Activated CD4-positive, alpha-beta T cell treated with anti-CD3 and anti-CD28 coated beads, Interleukin-2, amount 50 U/mL, for 1 hour (primary cell): ENCODE data around the gene MRPL2.
"Not testable (repeated sequence)": the region's sequence is repeated elsewhere in the genome, so short reads cannot be mapped to it uniquely, and the experiment has no call there.

Source experiments
- DNase-seq: peaks from one replicate; pipeline ENCODE4 v3.0.0-alpha.2; 2020

Gene MRPL2

GRCh38 chr6:43081922-43082321, 22.7 kb upstream of the MRPL2 start:
- DNase-seq, result not testable (repeated sequence)

- DNase-seq, result no peak
Measured at GRCh38 chr6:43081043-43081442, 21.8 kb upstream of the MRPL2 start.

- no peak for DNase-seq
Measured at GRCh38 chr6:43078691-43079090, 19.5 kb upstream of the MRPL2 start.

- no peak for DNase-seq
Measured at GRCh38 chr6:43077981-43078511, 18.8 kb upstream of the MRPL2 start.

GRCh38 chr6:43077333-43077809, 18.1 kb upstream of the MRPL2 start:
- DNase-seq, result no peak

GRCh38 chr6:43076464-43077332, 17.5 kb upstream of the MRPL2 start:
- no peak for DNase-seq

- DNase-seq, result no peak
Measured at GRCh38 chr6:43075670-43076463, 16.6 kb upstream of the MRPL2 start, which contains the start of gene PTK7. TSS of gene PTK7 (plus strand) at chr6:43076314. CDS start at chr6:43076489, 175 bp downstream.

GRCh38 chr6:43074847-43075669, 15.8 kb upstream of the MRPL2 start:
- no peak for DNase-seq

GRCh38 chr6:43070028-43070632, 10.9 kb upstream of the MRPL2 start:
- no peak for DNase-seq

- no peak for DNase-seq
Measured at GRCh38 chr6:43062818-43063217, 3.6 kb upstream of the MRPL2 start.

GRCh38 chr6:43061861-43062260, 2.6 kb upstream of the MRPL2 start:
- DNase-seq, result no peak

GRCh38 chr6:43060755-43061633, 1.8 kb upstream of the MRPL2 start:
- no peak for DNase-seq

- DNase-seq, result no peak
Measured at GRCh38 chr6:43060034-43060754, 960 bp upstream of the MRPL2 start.

GRCh38 chr6:43058531-43058930, 703 bp downstream of the MRPL2 start:
- no peak for DNase-seq

- no peak for DNase-seq
Measured at GRCh38 chr6:43055966-43056365, 3.3 kb downstream of the MRPL2 start.

- DNase-seq, result no peak
Measured at GRCh38 chr6:43054206-43054943, 4.9 kb downstream of the MRPL2 start.

GRCh38 chr6:43053545-43054205, 5.6 kb downstream of the MRPL2 start, which contains the start of gene CUL7:
TSS of gene CUL7 (minus strand) at chr6:43053851. CDS start at chr6:43052788, 1,063 bp downstream.
- peak; percentile 88 for DNase-seq

- DNase-seq, result peak; percentile 19
Measured at GRCh38 chr6:43052842-43053544, 6.2 kb downstream of the MRPL2 start.
